ENCODE data around the gene TNMD. TPM values are rescaled to one million over a fixed set of nuclear protein-coding genes. Genes with fewer than 3 reads are reported as not detected.
"Not testable (repeated sequence)": the region's sequence is repeated elsewhere in the genome, so short reads cannot be mapped to it uniquely, and the experiment has no call there.

The TNMD gene
- not detected for total RNA-seq

- no peaks in the 10 kb centered on the region for H3K4me1 Mint-ChIP-seq (ENCODE audit: low read depth)
- H3K36me3 Mint-ChIP-seq = no peaks in the 10 kb centered on the region
- ChIA-PET CTCF (no interaction called here), POLR2A (no interaction called here)
- no peaks in the 10 kb centered on the region for H3K9me3 Mint-ChIP-seq
- intact Hi-C loops (cut with micrococcal nuclease) = no loop called here
- DNase-seq = no peak
- no peak within 1 kb of the TSS for H3K27ac Mint-ChIP-seq
- H3K27me3 Mint-ChIP-seq = peaks cover 5% of the 10 kb centered on the region
- H3K4me3 Mint-ChIP-seq = no peak within 1 kb of the TSS
Measured at GRCh38 chrX:100584611-100585010, at the start of gene TNMD. TSS of gene TNMD (plus strand) at chrX:100584936. CDS start at chrX:100585019, 83 bp downstream.

- H3K4me1 Mint-ChIP-seq (ENCODE audit: low read depth); intact Hi-C loops (cut with micrococcal nuclease); CTCF ChIA-PET; H3K4me3 Mint-ChIP-seq; DNase-seq; H3K36me3 Mint-ChIP-seq; H3K27ac Mint-ChIP-seq; H3K27me3 Mint-ChIP-seq; H3K9me3 Mint-ChIP-seq; POLR2A ChIA-PET: not testable (repeated sequence)
Measured at GRCh38 chrX:100565534-100565933, 19.2 kb upstream of the TNMD start.

DNA sequence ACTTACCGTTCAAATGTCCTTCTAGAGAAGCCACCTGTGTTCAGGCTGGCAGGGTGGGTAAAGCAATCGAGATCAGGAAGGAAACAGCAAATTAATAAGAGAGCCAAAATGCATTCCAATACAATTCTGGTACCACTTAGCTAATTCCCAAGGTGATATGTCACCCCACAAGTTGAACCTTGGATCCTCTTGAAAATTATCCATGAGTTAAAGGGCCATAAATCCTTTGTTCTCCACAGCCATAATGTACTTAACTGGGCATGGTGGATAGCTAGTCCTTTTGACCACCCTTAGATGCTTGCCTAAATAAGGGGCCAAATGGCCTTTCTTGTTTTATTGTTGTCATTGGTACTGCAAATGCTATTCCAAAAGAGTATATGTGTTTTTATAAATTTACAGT lies 2.0 kb downstream of the TNMD start:
- DNase-seq = no peak
- intact Hi-C loops (cut with micrococcal nuclease) = no loop called here
- ChIA-PET CTCF (no interaction called here), POLR2A (no interaction called here)
- H3K4me1 Mint-ChIP-seq (ENCODE audit: low read depth) = no peaks in the 10 kb centered on the region
- H3K27ac Mint-ChIP-seq = no peak overlapping the region
- H3K36me3 Mint-ChIP-seq = no peaks in the 10 kb centered on the region
- no peak overlapping the region for H3K4me3 Mint-ChIP-seq
- H3K9me3 Mint-ChIP-seq = no peaks in the 10 kb centered on the region
- peaks cover 5% of the 10 kb centered on the region for H3K27me3 Mint-ChIP-seq

DNA sequence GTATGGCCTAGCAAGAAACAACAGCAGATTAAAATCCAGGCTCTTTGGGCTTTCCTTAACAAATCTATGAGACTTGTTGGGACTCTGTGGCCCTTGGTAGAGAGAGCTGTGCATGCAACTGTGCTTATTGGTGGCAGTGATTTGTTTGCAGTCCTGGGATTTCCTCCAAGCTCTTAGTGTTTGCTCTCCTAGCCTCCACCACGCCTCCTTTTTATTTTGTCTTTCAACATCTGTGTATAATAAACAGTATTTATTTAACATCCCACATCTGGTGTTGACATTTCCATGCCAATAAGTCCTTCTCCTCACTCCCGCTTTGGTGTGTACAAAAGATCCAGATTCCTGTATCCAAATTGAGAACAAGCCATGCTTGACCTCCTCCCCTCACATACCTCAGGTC lies 3.1 kb downstream of the TNMD start:
- H3K9me3 Mint-ChIP-seq = no peaks in the 10 kb centered on the region
- POLR2A ChIA-PET = no interaction called here
- H3K4me3 Mint-ChIP-seq = no peak overlapping the region
- no peaks in the 10 kb centered on the region for H3K4me1 Mint-ChIP-seq (ENCODE audit: low read depth)
- intact Hi-C loops (cut with micrococcal nuclease) = no loop called here
- no peak for DNase-seq
- H3K36me3 Mint-ChIP-seq = no peaks in the 10 kb centered on the region
- peaks cover 5% of the 10 kb centered on the region for H3K27me3 Mint-ChIP-seq
- CTCF ChIA-PET = no interaction called here
- no peak overlapping the region for H3K27ac Mint-ChIP-seq

- CTCF ChIA-PET = no interaction called here
- POLR2A ChIA-PET = no interaction called here
- Mint-ChIP-seq H3K9me3 (no peaks in the 10 kb centered on the region), H3K4me3 (no peak overlapping the region), H3K27ac (no peak overlapping the region), H3K36me3 (no peaks in the 10 kb centered on the region), H3K4me1 (ENCODE audit: low read depth) (no peaks in the 10 kb centered on the region), H3K27me3 (peaks cover 2% of the 10 kb centered on the region)
- DNase-seq = no peak
- intact Hi-C loops (cut with micrococcal nuclease) = no loop called here
Measured at GRCh38 chrX:100591256-100592051, 6.7 kb downstream of the TNMD start.

GRCh38 chrX:100593126-100593525 lies 8.4 kb downstream of the TNMD start:
- CTCF ChIA-PET = no interaction called here
- intact Hi-C loops (cut with micrococcal nuclease) = no loop called here
- POLR2A ChIA-PET = no interaction called here
- H3K4me3 Mint-ChIP-seq = no peak overlapping the region
- no peaks in the 10 kb centered on the region for H3K36me3 Mint-ChIP-seq
- peaks cover under 1% of the 10 kb centered on the region for H3K27me3 Mint-ChIP-seq
- H3K4me1 Mint-ChIP-seq (ENCODE audit: low read depth) = no peaks in the 10 kb centered on the region
- no peaks in the 10 kb centered on the region for H3K9me3 Mint-ChIP-seq
- no peak for DNase-seq
- no peak overlapping the region for H3K27ac Mint-ChIP-seq

DNA sequence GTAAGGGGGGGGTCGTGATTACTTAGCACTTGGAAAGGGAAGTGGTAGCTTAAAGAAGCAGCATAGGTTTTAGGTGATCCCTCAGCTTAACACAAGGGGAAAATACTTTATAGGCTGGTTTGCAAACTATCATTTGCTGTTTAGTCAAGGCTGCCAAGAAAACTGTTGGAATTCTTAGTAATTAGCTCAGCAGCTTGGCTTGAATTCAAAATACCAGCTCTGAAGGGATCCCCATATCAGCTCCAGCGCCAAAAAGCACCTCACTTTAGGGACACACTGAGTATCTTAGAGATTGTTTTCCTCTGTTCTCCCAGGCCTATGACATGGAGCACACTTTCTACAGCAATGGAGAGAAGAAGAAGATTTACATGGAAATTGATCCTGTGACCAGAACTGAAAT lies 8.8 kb downstream of the TNMD start:
- ChIA-PET CTCF (no interaction called here), POLR2A (no interaction called here)
- H3K9me3 Mint-ChIP-seq = no peaks in the 10 kb centered on the region
- intact Hi-C loops (cut with micrococcal nuclease) = no loop called here
- no peaks in the 10 kb centered on the region for H3K36me3 Mint-ChIP-seq
- H3K27ac Mint-ChIP-seq = no peak overlapping the region
- no peak for DNase-seq
- H3K4me3 Mint-ChIP-seq = no peak overlapping the region
- no peaks in the 10 kb centered on the region for H3K4me1 Mint-ChIP-seq (ENCODE audit: low read depth)
- H3K27me3 Mint-ChIP-seq = no peaks in the 10 kb centered on the region

GRCh38 chrX:100596601-100597000 lies 11.9 kb downstream of the TNMD start:
- CTCF ChIA-PET = no interaction called here
- H3K36me3 Mint-ChIP-seq = no peaks in the 10 kb centered on the region
- H3K4me3 Mint-ChIP-seq = no peak overlapping the region
- POLR2A ChIA-PET = no interaction called here
- no peak overlapping the region for H3K27ac Mint-ChIP-seq
- intact Hi-C loops (cut with micrococcal nuclease) = no loop called here
- DNase-seq = no peak
- H3K27me3 Mint-ChIP-seq = no peaks in the 10 kb centered on the region
- H3K9me3 Mint-ChIP-seq = no peaks in the 10 kb centered on the region
- no peaks in the 10 kb centered on the region for H3K4me1 Mint-ChIP-seq (ENCODE audit: low read depth)

DNA sequence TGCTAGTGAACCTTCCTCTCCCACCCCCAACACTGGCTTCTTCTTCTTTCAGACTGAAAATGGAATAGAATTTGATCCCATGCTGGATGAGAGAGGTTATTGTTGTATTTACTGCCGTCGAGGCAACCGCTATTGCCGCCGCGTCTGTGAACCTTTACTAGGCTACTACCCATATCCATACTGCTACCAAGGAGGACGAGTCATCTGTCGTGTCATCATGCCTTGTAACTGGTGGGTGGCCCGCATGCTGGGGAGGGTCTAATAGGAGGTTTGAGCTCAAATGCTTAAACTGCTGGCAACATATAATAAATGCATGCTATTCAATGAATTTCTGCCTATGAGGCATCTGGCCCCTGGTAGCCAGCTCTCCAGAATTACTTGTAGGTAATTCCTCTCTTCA lies 14.7 kb downstream of the TNMD start:
- no peaks in the 10 kb centered on the region for H3K9me3 Mint-ChIP-seq
- DNase-seq = no peak
- no peaks in the 10 kb centered on the region for H3K36me3 Mint-ChIP-seq
- no peaks in the 10 kb centered on the region for H3K4me1 Mint-ChIP-seq (ENCODE audit: low read depth)
- intact Hi-C loops (cut with micrococcal nuclease) = no loop called here
- H3K27ac Mint-ChIP-seq = no peak overlapping the region
- ChIA-PET CTCF (no interaction called here), POLR2A (no interaction called here)
- H3K4me3 Mint-ChIP-seq = no peak overlapping the region
- H3K27me3 Mint-ChIP-seq = no peaks in the 10 kb centered on the region

DNA sequence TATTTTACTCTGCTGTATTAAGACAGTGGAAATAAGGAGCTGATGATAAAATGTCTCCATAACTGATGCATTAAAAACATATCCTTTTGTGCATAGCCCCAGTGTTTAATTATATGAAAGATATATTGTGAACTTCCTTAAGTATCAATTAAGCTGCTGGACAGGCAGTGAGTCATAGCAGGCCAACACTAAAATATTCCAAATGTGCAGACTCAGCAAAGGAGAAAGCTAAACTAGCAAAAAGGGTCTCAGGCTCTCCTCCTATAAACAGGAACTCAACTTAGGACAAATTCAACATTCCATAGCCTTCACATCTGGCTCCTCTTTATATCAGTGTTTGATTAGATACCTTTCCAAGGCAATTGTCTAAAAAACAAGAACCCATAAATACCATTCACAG lies 15.6 kb downstream of the TNMD start:
- POLR2A ChIA-PET = no interaction called here
- Mint-ChIP-seq H3K27ac (no peak overlapping the region), H3K27me3 (no peaks in the 10 kb centered on the region), H3K4me3 (no peak overlapping the region), H3K36me3 (no peaks in the 10 kb centered on the region), H3K4me1 (ENCODE audit: low read depth) (no peaks in the 10 kb centered on the region), H3K9me3 (no peaks in the 10 kb centered on the region)
- intact Hi-C loops (cut with micrococcal nuclease) = no loop called here
- CTCF ChIA-PET = no interaction called here
- DNase-seq = no peak

DNA sequence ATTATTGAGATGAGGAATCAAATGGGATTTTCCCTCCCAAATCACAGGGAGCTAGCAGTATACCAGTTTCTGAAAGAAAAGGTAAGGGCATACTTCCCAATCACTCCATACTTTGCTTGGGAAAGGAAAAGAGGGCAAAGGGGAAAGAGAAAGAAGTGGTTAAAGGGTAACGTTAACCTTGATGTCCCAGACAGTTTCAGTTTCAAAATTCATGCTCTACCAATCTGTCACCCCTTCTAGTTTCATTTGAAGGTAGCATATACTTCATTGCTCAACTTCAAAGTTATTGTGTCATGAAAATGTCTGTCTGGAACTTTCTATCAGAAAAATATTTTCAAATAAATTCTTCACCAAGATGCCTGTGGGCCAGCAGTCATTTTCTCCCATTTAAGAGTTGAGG lies 16.0 kb downstream of the TNMD start:
- Mint-ChIP-seq H3K9me3 (no peaks in the 10 kb centered on the region), H3K27ac (no peak overlapping the region), H3K4me1 (ENCODE audit: low read depth) (no peaks in the 10 kb centered on the region), H3K36me3 (no peaks in the 10 kb centered on the region), H3K27me3 (no peaks in the 10 kb centered on the region), H3K4me3 (no peak overlapping the region)
- POLR2A ChIA-PET = no interaction called here
- intact Hi-C loops (cut with micrococcal nuclease) = no loop called here
- DNase-seq = no peak
- CTCF ChIA-PET = no interaction called here

- no peaks in the 10 kb centered on the region for H3K36me3 Mint-ChIP-seq
- no peak overlapping the region for H3K27ac Mint-ChIP-seq
- CTCF ChIA-PET = no interaction called here
- H3K4me1 Mint-ChIP-seq (ENCODE audit: low read depth) = no peaks in the 10 kb centered on the region
- H3K4me3 Mint-ChIP-seq = no peak overlapping the region
- POLR2A ChIA-PET = no interaction called here
- no peaks in the 10 kb centered on the region for H3K9me3 Mint-ChIP-seq
- intact Hi-C loops (cut with micrococcal nuclease) = no loop called here
- no peak for DNase-seq
- H3K27me3 Mint-ChIP-seq = peaks cover 5% of the 10 kb centered on the region
Measured at GRCh38 chrX:100606753-100607152, 22.0 kb downstream of the TNMD start.

DNA sequence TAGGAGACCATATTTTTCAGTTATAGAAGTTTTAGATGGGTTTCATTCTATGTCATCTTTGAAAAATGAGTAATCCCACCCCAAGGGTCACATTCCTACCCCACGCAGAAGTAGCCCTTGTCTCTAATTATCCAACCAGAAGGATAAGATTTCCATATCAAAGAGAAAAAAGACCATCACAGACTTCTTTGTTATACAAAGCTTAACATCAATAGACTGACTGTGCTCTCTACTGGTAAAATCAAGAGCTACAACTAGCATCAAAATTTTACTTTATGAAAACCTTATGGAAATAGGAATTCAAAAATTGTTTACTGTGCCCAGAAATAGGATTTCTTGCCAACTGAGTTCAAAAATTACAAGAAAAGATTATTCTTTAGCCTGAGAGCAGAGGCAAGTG lies 24.9 kb downstream of the TNMD start:
- POLR2A ChIA-PET = no interaction called here
- H3K9me3 Mint-ChIP-seq = no peaks in the 10 kb centered on the region
- no peak for DNase-seq
- no peak overlapping the region for H3K4me3 Mint-ChIP-seq
- CTCF ChIA-PET = interaction anchor here (0.5 kb wide), 1 partner anchor 28 kb away, joined by 3 read pairs; no protein-coding TSS in a partner anchor
- H3K27ac Mint-ChIP-seq = no peak overlapping the region
- intact Hi-C loops (cut with micrococcal nuclease) = no loop called here
- H3K4me1 Mint-ChIP-seq (ENCODE audit: low read depth) = no peaks in the 10 kb centered on the region
- H3K27me3 Mint-ChIP-seq = peaks cover 6% of the 10 kb centered on the region
- H3K36me3 Mint-ChIP-seq = no peaks in the 10 kb centered on the region
